GM20000 (cell line): ENCODE measurements around the gene NLRP5.

ENCODE experiments used
- DNase-seq: peaks from one replicate; pipeline ENCODE4 v3.0.0; 2012; ENCODE audit warnings: low spot score
- TF ChIP-seq, protein P1 (sequence below): IDR thresholded peaks from 2 replicates; pipeline ENCODE4 v1.5.1; 2012; ENCODE audit warnings: mild to moderate bottlenecking, control low read depth; ENCODE audit errors: extremely low read depth, missing control alignments

NLRP5 gene

DNA sequence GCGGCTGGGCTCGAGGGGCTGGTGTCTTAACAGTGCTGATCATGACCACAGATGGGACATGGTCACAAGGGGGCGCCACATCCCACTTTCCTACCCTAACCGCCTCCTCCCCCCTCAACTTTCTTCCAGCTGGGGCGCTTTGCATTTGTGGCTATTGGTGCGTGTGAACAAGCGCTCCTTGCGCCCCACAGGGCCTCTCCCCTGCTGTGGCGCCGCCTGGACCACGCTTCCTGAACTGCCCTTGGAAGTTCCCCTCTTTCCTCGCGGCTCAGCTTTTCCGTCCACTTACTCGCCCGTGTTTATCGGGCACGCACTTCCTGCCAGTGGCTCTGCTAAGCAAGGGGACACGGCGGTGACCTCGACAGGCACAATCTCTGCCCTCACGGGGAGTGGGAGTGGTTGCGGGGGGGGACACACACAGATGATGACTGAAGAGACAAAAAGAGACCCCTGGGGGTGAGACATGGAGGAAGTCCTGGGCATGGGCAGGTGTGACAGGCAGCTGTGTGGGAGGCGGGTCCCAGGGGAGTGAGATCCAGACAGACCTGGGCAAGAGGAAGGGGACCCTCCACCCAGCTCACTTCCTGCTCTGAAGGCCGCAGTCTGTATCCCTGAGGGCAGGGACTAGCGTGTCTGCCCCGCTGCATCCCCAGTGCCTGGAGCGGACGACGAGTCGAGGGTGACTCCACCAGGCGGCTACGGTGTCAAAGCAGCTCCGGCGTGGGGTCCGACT lies 94.3 kb downstream of the NLRP5 start:
- TF ChIP-seq, protein P1, sequence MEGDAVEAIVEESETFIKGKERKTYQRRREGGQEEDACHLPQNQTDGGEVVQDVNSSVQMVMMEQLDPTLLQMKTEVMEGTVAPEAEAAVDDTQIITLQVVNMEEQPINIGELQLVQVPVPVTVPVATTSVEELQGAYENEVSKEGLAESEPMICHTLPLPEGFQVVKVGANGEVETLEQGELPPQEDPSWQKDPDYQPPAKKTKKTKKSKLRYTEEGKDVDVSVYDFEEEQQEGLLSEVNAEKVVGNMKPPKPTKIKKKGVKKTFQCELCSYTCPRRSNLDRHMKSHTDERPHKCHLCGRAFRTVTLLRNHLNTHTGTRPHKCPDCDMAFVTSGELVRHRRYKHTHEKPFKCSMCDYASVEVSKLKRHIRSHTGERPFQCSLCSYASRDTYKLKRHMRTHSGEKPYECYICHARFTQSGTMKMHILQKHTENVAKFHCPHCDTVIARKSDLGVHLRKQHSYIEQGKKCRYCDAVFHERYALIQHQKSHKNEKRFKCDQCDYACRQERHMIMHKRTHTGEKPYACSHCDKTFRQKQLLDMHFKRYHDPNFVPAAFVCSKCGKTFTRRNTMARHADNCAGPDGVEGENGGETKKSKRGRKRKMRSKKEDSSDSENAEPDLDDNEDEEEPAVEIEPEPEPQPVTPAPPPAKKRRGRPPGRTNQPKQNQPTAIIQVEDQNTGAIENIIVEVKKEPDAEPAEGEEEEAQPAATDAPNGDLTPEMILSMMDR, result peak; percentile 53
- DNase-seq, result peak; percentile 92

DNA sequence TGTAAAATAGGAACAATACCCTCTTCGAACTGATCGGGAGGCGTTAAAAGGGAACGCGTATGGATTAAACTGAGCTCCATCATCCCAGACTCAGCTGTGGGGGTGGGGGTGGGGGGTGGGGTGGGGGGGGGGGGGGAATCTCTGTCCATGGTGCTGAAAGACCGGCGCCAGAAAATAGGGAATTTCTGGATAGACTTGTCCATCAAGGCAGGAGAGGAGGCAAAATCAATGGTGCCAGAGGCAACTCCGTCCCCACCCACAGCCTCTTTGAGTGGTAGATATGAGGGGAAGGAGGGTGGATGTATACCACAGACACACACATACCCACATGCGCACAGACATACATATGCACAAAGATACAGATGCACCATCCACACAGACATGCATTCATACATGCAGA lies 97.1 kb downstream of the NLRP5 start:
- DNase-seq, result no peak
- TF ChIP-seq, protein P1, result no peak

DNA sequence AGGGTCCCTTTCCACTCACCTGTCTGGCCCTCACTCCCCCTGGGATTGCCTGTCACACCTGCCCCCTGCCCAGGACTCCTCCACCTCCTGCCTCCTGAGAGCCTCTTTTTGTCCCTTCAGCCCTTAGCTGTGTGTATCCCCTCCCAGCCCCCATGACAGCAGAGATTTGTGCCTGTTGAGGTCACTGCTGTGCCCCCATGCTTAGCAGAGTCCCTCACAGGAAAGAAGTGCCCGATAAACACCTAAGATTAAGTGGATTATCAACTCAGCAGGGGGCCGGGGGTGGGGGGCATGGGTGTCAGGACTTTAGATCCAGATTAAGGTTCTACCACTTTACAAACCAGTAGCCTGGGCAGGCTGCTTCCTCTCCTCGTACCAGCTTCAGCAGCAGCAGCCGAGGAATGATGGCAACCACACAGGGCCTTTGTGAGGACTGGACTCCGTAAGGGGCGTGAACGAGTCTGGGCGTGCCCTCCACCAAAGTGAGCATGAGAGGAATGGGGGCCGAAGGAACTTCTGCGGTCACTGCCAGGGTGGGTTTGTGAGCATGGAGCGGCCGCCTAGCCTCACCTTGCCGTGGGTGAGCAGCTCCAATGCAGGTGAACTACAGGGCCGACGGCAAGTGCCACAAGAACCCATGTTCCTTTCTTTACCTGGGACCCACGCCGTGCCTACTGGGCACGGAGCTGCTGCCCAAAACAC lies 98.4 kb downstream of the NLRP5 start:
- TF ChIP-seq, protein P1, result no peak
- no peak for DNase-seq

DNA sequence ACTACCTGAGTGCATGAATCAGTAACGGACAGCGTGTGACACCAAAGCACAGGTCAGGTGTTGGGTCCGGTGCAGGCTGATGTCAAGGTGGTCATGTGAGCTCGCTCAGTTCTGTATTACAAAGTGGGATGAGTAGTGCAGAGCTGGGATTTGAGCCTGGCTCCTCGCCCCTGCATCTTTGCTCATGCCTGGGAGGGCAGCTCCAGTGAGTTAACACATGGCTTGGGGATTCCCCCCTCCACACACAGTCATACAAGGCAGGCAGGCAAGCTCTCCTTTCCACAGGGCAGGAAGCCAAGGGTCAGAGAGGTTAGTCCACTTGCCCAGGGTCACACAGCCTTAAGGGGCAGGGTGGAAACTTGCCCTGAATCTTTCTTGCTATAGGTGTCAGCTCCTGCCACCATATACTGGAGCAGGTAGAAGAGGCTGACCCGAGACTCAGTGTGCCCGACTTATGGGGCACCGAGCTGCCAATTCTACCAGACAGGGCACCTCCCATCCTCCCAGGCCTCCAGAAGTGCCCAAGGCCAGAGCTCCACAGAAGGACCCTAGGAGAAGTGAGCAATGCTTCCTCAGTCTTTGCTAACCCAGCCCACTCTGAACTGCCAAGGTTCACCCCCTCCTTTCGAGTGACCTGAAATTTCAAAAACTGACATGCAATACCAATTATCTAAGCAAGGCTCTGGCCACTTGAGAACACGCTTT lies 99.1 kb downstream of the NLRP5 start:
- peak; percentile 38 for DNase-seq
- TF ChIP-seq, protein P1, result no peak

DNA sequence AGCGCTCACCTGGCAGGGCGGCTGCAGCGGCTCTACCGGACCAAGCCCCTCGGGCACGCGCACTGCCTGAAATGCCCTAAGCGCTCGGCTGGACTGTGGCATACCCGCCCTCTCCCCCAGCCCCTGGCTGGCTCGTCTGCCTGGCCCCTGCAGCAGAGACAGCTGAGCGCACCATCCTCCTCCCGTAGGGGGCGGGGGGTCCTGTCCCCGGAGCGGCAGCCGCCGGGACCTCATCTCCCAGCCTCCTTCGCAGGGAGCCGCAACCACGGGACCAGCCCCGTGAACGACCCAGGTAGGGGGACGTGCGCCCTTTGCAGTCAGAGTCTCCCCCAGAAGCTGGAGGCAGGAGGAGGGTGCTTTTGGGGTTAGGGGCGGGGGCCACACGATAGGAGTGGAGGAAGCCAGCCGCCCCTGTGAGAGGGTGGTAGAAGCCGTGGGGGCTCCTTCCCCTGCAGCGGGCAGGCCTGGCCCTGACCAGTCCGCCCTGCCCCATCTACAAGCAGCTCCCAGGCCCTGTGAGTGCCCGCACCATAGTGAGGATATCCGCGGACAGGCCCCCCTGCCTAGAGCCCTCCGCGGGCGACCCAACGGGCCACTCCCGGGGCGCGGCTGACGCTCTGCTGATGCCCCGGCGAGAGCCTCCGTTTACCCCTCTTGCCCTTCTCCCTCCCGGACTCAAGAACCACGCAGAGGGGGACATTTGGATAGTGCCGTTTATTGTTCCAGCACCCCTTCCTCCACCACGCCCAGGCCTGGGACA lies 100.3 kb downstream of the NLRP5 start:
- DNase-seq, result peak; percentile 4
- TF ChIP-seq, protein P1, result no peak

DNA sequence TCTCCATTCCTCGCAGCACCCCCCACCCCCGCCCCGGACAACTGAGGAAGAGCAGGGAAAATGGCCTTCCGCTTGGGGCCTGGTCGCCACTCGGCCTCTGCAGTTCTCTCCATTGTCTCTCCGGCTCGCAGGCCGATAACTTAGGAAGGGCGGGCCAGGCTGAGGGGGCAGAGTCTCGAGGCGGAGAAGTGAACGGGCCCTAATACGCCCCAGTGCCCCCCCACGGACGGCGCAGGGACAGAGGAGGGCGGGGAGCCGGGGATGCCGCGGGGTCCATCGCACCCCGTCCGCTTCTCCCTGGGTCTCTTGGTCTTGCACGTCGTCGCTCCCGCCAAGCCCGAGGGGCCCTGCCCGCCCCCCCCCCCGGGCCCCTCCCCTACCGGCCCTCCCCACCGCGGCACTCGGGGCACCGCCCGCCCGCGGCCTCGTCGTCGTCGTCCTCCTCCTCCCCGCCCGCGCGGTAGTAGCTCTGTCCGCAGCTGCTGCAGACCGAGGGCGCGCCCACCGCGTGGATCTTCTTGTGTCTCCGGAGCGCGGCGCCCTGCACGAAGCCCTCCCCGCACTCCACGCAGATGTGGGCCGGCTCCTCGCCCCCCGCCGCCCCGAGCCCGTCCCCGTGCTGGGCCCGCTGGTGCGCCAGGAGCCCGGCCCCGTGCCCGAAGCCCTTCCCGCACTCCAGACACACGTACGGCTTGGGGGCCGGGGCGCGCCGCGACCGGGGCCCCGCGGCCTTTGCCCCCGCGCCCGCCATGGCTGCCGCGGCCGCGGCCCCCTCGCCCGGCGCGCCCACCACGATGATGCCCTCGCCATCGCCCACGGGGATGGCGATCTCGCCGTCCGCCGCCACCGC lies 101.3 kb downstream of the NLRP5 start:
- TF ChIP-seq, protein P1, result no peak
- no peak for DNase-seq
